GM19193 (cell line): Measurements from ENCODE around the gene CUL7.

Source experiments
- POLR2A ChIP-seq: IDR thresholded peaks from 4 replicates; pipeline ENCODE4 v1.6.1; 2011; ENCODE audit not compliant: insufficient read depth, insufficient read length; ENCODE audit errors: extremely low read depth

The CUL7 gene

DNA sequence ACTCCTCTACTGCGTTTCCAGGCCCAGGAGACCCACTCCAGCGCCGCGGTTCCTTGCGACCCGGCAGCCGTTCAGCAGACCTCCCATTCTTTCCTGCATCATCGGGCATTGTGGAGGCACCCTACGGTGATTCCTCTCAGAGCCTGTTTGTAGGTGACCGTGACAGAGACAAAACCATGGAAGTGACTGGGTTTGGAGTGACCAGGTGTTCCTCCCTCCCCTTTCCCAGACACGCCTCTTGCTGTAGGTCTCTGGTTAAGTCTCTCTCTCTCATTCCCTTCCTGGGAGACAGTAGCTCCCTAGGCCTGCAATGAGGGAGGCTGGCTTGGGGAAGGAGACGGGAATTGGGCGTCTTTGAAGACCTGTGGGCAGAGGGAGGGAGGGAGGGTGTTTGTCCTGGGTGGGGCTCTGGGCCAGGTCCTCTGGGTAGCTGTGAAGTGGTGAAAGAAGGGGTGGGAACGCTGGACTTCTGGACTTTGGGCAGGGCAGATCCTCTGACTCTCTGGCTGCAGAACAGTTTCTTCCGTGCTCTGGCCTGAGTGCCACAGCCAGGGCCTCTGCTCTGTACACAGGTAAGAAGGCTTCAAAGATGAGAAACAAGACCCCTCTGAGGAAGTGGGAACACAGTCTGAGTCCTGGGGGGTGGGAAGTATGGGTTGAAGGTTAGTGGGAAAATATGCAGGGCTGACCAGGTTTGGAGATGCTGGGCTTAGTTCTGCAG is 6.5 kb upstream of the CUL7 start:
- no peak for TF ChIP-seq POLR2A

DNA sequence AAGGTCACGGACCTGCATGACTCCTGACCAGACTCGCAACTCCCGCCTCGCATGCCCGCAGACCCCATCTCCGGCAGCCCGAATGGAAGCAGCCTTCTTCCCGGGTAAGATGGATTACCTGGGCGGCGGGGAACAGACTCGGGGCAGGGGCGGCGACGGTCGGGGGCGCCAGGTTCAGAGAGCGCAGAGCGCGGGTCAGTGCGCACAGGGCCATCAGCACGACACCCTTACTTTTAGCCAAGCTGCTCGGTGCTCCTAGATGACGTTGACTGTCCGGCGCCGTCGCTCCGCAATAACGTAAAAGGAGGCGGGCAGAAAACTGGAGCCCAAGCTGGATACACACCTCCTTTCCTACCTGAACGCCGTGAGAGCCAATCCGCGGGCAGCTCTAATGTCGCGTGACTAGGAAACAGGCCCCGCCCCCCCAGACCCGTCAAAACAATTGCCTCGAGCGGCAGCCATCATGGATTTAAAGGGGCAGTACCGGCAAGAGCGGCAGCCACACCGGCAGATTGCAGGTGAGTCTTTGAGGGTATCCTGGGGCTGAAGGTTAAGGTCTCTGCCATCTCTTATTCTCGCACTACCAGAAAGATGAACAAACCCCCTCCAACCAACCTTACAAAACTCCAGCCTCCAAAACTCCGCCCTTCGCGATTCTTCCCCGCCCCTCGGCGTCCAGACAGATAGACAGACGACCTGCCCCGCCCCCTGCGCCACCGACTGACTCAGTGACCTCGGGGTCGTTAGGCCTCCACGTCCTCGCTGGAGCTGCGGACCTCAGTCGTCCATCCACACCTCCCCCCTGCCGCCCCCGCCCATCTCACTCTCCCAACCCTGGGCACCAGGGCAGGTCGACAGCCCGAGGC is 5.8 kb upstream of the CUL7 start, which contains the start of the genes KLC4 and MRPL2:
KLC4 (plus strand) TSS at position 464 of the 866 bp plus-strand sequence. CDS start 1,705 bp downstream, outside the sequence.
MRPL2 (minus strand) TSS at position 267 of the 866 bp plus-strand sequence; CDS start at position 214, 53 bp downstream.
- peak; percentile 87 for TF ChIP-seq POLR2A

DNA sequence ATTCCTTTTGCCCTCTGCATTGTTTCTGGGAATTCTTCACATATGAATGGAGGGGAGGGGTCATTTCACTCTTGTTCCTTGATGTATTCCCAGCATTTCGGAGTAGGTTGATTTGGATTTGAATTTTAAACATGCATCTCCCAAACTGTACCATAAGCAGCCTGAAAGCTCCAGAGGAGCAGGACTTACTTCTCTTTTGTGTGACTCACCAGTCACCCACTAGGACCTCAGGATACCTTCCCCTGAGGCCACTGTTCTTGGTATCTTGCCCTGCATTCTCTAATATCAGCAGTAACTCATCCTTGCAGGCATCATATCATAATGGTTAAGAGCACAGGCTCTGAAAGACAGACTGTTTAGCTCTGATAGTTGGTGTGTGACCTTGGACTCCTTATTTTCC is 4.9 kb upstream of the CUL7 start:
- no peak for TF ChIP-seq POLR2A

DNA sequence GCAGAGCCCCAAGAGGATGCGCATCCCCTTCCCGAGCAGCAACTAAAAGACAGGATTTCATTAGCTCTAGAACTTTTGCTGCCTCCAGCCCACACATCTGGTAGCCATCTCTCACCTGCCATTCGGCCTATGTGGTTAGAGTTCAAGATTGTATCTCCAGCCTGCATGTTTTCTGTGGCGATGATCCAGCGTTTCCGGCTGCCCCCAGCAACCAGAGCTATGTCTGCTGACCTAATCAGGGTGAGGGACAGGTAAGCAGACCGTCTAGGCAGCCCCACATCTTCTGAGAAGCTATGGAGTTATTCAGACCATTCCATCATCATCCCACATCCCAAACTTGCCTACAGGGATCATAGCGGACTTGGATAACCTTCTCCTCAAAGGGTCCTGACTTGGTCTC is 2.3 kb upstream of the CUL7 start:
- no peak for TF ChIP-seq POLR2A

DNA sequence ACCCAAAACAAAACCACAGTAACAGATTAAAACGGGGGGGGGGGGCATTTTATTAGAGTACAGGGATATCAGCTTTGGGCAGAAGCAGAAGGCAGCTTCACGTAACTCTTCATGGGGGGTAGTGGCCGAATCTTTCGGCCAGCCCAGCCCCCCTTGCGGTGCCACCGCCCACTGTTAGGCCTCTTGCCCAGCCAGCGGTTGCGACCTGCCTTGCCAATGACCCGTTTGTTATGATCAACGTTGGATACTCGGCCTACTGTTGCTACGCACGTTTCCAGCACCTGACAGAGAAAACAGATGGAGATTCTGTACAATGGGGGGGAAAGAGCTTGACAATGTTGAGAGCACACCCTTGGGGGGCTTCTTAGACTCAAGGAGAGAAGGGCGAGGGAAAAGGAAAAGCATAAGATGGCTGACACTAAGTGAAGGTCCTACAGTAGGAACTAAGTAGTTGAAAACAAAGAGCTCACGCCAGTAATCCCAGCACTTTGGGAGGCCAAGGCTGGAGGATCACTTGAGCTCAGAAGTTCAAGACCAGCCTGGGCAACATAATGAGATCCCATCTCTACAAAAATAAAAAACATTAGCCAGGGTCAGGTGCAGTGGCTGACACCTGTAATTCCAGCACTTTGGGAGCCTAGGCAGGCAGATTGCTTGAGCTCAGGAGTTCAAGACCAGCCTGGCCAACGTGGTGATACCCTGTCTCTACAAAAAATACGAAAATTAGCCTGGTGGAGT is 724 bp upstream of the CUL7 start:
- no peak for TF ChIP-seq POLR2A

DNA sequence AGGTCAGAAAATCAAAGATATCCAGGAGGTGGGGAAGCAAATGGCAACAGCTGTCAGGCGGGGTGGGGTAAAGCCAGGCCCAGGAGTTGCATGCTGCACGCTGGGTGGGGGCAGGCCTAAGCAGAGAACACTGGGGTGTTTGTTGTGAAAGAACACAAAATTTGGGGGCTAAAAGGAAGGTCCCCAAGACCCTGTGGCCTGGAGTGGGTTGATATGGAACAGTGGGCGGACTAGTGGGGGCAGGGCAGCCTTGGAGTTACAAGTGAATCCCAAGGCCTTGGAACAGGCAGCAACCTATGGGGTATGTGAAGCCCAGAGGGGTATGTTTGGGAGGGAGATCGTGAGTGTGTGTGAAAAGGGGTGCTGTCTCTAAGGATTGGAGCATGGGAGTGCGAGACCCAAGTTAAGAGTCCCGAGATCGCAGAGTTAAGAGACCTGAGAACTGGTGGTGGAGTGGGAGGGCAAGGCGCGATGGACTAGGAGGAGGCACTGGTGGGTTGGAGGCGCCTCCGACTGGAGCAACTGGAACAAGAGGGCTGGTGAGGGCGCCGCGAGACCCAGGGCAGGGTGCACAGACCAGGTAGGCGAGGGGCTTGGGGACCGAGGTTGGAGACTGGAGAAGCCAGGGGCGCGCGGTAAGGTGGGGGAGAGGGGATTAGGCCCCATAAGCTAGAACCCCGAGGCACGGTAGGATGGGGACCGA is 658 bp downstream of the CUL7 start:
- TF ChIP-seq POLR2A = no peak

DNA sequence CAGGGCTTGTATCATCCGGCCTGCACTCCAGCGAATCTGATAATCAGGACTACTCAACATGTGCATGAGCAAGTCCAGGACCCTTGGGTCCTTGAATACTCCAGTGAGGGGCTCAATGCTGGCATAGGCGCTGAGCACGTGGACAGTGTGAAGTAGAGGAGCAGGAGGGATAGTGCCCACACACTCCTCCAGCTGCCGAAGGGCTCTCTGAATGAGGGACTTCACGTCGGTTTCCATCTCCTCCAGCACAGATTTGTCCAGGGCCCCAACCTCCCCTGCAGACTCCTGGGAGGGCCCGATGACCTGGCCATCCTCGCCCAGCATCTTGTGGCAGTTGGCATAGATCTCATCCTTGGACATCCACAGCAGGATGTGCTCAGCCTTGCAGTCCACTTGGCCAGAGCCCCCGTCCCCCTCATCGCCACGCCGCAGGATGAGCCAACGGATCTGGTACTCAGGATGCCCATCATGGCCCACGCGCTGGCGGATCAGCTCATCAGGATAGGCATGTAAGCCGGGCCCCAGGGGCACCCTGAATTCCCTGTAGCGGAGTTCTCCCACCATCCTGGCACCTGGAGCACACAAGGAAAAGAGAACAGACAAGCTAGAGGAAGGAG is 1.3 kb downstream of the CUL7 start:
- TF ChIP-seq POLR2A = no peak

DNA sequence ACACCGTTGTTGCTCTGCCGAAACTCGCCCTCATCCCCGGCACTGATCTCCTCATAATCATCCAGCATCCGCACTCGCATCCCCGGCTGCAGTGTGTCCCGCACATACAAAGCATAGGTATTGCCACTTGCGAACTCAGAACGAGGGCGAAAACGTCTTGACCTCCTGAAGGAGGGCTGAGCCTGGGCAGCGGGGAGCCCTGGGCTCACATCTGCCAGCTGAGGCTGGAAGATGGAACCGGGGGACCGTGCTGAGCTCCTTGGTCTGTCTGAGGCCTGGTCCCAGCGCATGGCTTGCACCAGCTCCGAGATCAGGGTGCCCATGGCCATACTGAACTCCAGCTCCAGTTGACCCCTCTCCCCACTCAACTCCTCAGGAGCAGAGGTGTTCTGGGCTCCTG is 2.7 kb downstream of the CUL7 start:
- no peak for TF ChIP-seq POLR2A

DNA sequence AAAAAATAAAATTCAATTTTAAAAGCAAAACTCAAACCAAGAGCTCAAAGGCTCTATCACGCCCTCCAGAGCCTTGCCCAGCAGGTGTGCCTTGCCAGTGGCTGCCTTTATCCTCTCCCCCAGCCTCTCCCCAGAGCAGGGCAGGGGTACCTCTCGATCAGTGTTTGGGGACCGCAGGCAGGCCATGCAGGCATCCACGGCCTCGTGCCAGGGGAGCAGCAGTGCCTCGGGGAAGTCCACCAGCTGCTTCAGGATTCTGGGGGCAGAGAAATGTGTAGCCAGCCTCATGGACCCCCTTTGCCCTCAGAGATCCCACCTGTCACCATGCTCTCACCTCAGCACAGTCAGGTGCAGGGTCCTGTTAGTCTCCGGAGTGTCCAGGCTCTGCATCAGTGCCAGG is 5.7 kb downstream of the CUL7 start:
- no peak for TF ChIP-seq POLR2A

DNA sequence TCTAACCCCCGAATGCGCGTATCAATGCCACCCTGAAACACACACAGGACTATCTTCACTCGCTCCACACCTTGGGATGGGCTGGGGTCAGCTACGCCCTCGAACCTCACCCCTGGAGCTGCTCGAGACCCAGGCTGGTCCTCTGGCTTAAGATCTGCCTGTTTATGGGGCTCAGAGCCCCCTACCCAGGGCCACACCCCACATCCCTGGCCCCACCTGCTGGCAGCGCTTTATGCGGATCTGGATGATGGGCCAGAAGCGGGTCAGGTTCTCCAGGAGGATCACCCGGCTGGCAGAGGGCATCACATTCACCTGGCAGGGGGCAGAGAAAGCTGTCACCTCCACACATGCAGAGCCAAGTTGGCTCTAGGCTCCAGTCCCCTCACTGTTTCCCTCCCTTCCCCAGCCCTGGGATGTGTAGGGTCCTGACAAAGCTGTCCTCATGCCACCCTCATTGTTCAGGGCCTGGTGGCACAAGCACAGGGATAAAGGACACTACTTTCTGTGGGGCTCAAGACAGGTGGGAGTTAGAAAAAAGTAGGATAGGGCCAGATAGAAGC is 8.2 kb downstream of the CUL7 start:
- TF ChIP-seq POLR2A = no peak

DNA sequence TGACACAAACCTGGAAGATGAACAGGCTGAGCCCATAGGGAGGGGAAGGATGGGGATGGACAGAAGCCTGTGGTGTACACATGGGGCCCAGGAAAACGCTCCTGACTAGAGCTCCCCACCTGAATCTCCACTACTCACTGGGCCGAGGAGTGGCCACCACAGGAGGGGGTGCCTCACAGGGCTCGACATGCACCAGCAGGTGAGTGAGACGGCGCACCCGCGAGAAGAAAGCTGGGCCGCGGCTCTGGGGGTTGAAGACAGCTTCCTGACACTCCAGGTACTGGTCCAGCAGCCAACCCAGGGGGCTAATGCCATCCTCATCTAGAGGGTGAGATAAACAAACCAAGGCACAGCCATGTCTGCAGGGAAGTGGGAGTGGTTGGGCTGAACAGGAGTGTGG is 10.3 kb downstream of the CUL7 start:
- TF ChIP-seq POLR2A = no peak

DNA sequence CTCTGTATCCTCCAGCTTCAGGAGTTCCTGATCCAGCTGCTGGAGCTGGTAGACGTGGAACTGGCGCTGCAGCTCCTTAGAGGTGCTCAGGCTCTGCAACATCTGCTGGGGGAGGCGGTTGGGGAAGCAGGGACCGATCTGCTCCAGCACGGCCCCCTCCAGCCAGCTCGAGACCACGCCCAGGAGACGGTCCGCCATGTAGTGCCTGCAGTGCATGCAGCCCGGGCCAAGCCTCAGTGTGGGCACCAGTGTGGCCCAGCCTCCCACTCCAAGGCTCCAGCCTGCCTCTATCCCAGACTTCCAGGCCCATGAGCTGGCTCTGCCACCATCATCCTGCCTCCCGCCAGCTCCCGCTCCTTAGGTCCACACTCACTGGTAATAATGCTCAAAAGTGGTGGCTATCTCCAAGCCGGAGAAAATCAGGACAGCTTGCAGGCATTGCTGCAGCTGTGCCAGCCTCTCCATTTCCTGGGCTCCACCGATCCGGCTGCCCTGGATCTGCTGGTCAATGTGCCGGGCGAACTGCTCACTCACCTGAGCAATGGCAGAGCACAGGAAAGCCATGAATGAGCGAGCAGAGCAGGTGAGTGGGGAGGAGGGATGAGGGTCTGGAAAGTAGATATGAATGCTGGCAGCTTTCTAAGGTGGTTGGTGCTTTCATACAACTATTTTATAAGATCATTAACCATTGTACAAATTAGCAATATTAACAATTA is 13.0 kb downstream of the CUL7 start:
- TF ChIP-seq POLR2A = no peak

DNA sequence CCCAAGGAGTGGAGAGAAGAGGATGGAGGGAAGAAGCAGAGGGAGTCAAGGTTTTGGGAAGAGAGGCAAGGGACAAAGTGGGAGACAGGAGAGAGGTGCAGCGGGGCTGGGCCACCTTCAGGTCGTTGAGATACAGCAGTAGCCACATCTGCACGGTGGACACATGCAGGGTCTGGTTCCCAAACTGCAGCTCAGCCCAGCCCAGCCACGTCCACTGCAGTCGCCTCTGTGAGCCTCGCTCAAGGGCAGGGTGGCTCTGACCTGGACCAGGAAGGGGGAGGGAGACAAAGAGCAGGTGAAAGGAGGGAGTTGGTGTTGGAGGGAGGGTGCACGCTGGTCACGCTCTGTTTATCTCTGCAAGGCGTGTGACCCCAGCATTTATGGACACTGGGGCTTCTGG is 14.9 kb downstream of the CUL7 start:
- no peak for TF ChIP-seq POLR2A
